H9 (cell line): ENCODE data around the gene SNRPB2. TPM values are rescaled to one million over a fixed set of nuclear protein-coding genes. Genes with fewer than 3 reads are reported as not detected.

Experiments used
- DNase-seq: peaks from one replicate; pipeline ENCODE4 v3.0.0-alpha.2; 2017
- H2AFZ ChIP-seq: one replicate; pipeline ENCODE4 v1.6.1; 2013; ENCODE audit warnings: mild to moderate bottlenecking, low read length, control low read depth, moderate library complexity
- H2AK5ac ChIP-seq: 2 replicates; pipeline ENCODE4 v1.6.1; 2013; ENCODE audit warnings: low read length, control low read depth, mixed read lengths; ENCODE audit not compliant: insufficient read length
- H2BK120ac ChIP-seq: one replicate; pipeline ENCODE4 v1.6.1; 2013; ENCODE audit warnings: low read depth, mild to moderate bottlenecking, low read length, control low read depth, inconsistent platforms; ENCODE audit not compliant: poor library complexity, severe bottlenecking
- H2BK12ac ChIP-seq: 2 replicates; pipeline ENCODE4 v1.6.1; 2013; ENCODE audit warnings: low read length, control low read depth, mixed read lengths, low read depth; ENCODE audit not compliant: insufficient read length
- H2BK15ac ChIP-seq: 2 replicates; pipeline ENCODE4 v1.6.1; 2013; ENCODE audit warnings: low read depth, low read length, control low read depth
- H2BK20ac ChIP-seq: one replicate; pipeline ENCODE4 v1.6.1; 2013; ENCODE audit warnings: low read depth, mild to moderate bottlenecking, low read length, control low read depth, inconsistent platforms; ENCODE audit not compliant: poor library complexity, severe bottlenecking
- H2BK5ac ChIP-seq: 2 replicates; pipeline ENCODE4 v1.6.1; 2013; ENCODE audit warnings: low read length, control low read depth, mixed read lengths; ENCODE audit not compliant: insufficient read length
- H3K14ac ChIP-seq: 2 replicates; pipeline ENCODE4 v1.6.1; 2013; ENCODE audit warnings: low read length, control low read depth; ENCODE audit not compliant: insufficient read depth
- H3K18ac ChIP-seq: 2 replicates; pipeline ENCODE4 v1.6.1; 2013; ENCODE audit warnings: low read depth, mild to moderate bottlenecking, mixed read lengths, low read length, control low read depth; ENCODE audit not compliant: insufficient read length
- H3K23ac ChIP-seq: 2 replicates; pipeline ENCODE4 v1.6.1; 2013; ENCODE audit warnings: low read length, control low read depth, mixed read lengths, low read depth; ENCODE audit not compliant: insufficient read length
- H3K23me2 ChIP-seq: 2 replicates; pipeline ENCODE4 v1.6.1; 2013; ENCODE audit warnings: low read depth, mild to moderate bottlenecking, mixed read lengths, low read length, control low read depth; ENCODE audit not compliant: insufficient read length, poor library complexity, severe bottlenecking
- H3K27ac ChIP-seq: 2 replicates; pipeline ENCODE4 v1.5.1; 2013; ENCODE audit warnings: low read length, control low read depth, mixed read lengths, low read depth; ENCODE audit not compliant: insufficient read length
- H3K27me3 ChIP-seq: 2 replicates; pipeline ENCODE4 v1.6.1; 2013; ENCODE audit warnings: low read length, control low read depth, inconsistent platforms; ENCODE audit not compliant: insufficient read depth
- H3K4ac ChIP-seq: 2 replicates; pipeline ENCODE4 v1.6.1; 2013; ENCODE audit warnings: low read depth, mild to moderate bottlenecking, control low read depth, inconsistent platforms, low read length, moderate library complexity
- H3K4me1 ChIP-seq: 2 replicates; pipeline ENCODE4 v1.6.1; 2013; ENCODE audit warnings: low read length, control low read depth, inconsistent platforms; ENCODE audit not compliant: insufficient read depth
- H3K4me2 ChIP-seq: 2 replicates; pipeline ENCODE4 v1.6.1; 2013; ENCODE audit warnings: low read length, control low read depth, mixed read lengths; ENCODE audit not compliant: insufficient read length, insufficient read depth
- H3K56ac ChIP-seq: 2 replicates; pipeline ENCODE4 v1.6.1; 2013; ENCODE audit warnings: low read depth, mild to moderate bottlenecking, mixed read lengths, low read length, control low read depth; ENCODE audit not compliant: insufficient read length
- H3K79me1 ChIP-seq: 2 replicates; pipeline ENCODE4 v1.6.1; 2013; ENCODE audit warnings: low read depth, mild to moderate bottlenecking, moderate library complexity, low read length, control low read depth, inconsistent platforms; ENCODE audit not compliant: insufficient read depth, poor library complexity, severe bottlenecking
- H3K79me2 ChIP-seq: 2 replicates; pipeline ENCODE4 v1.6.1; 2013; ENCODE audit warnings: low read length, control low read depth, inconsistent platforms; ENCODE audit not compliant: insufficient read depth
- H3K9ac ChIP-seq: 2 replicates; pipeline ENCODE4 v1.6.1; 2013; ENCODE audit warnings: low read length, control low read depth, mixed read lengths; ENCODE audit not compliant: insufficient read length; ENCODE audit errors: extremely low read depth
- H3K9me3 ChIP-seq: one replicate; pipeline ENCODE4 v1.6.1; 2013; ENCODE audit warnings: low read depth, low read length, inconsistent platforms; ENCODE audit not compliant: control insufficient read depth
- H3T11ph ChIP-seq: one replicate; pipeline ENCODE4 v1.6.1; 2013; ENCODE audit warnings: mild to moderate bottlenecking, low read length, control low read depth, inconsistent platforms
- H4K20me1 ChIP-seq: one replicate; pipeline ENCODE4 v1.6.1; 2013; ENCODE audit not compliant: control insufficient read depth, insufficient read length, insufficient read depth
- H4K5ac ChIP-seq: 2 replicates; pipeline ENCODE4 v1.6.1; 2013; ENCODE audit warnings: low read depth, mild to moderate bottlenecking, mixed read lengths, low read length, control low read depth; ENCODE audit not compliant: insufficient read length
- H4K8ac ChIP-seq: replicated peaks from 2 replicates; pipeline ENCODE4 v1.6.1; 2013; ENCODE audit warnings: low read length, control low read depth, mixed read lengths, low read depth; ENCODE audit not compliant: insufficient read length
- H4K91ac ChIP-seq: 2 replicates; pipeline ENCODE4 v1.6.1; 2013; ENCODE audit warnings: low read depth, mild to moderate bottlenecking, moderate library complexity, mixed read lengths, low read length, control low read depth; ENCODE audit not compliant: insufficient read length
- H3K27ac Mint-ChIP-seq, 3 experiments: 2 replicates in 2 of 3; 3 replicates in 1 of 3; pipeline ENCODE4 v1.8.0; 2020 to 2021; ENCODE audit warnings: mixed read lengths in 3 of 3, mild to moderate bottlenecking in 1 of 3, moderate library complexity in 1 of 3
- H3K27me3 Mint-ChIP-seq: 2 replicates; pipeline ENCODE4 v1.8.0; 2021; ENCODE audit warnings: low read depth, mild to moderate bottlenecking, moderate library complexity, mixed read lengths
- H3K36me3 Mint-ChIP-seq, 3 experiments: 2 replicates in 2 of 3; 3 replicates in 1 of 3; pipeline ENCODE4 v1.8.0; 2020 to 2021; ENCODE audit warnings: low read depth in 3 of 3, mixed read lengths in 3 of 3; ENCODE audit not compliant: insufficient read depth in 1 of 3
- H3K4me1 Mint-ChIP-seq, 2 experiments: 2 replicates each; pipeline ENCODE4 v1.8.0; 2020; ENCODE audit warnings: mixed read lengths in 2 of 2
- H3K4me3 Mint-ChIP-seq, 2 experiments: 2 replicates in 1 of 2; 3 replicates in 1 of 2; pipeline ENCODE4 v1.8.0; 2020 to 2021; ENCODE audit warnings: mild to moderate bottlenecking in 2 of 2, mixed read lengths in 2 of 2, moderate library complexity in 1 of 2
- H3K9me3 Mint-ChIP-seq, 2 experiments: 2 replicates in 1 of 2; 3 replicates in 1 of 2; pipeline ENCODE4 v1.8.0; 2020; ENCODE audit warnings: mild to moderate bottlenecking in 2 of 2, mixed read lengths in 2 of 2, moderate library complexity in 1 of 2
- CTCF ChIP-seq: fragments of 200-600 bp; sonication (generic); conservative IDR thresholded peaks from 3 replicates; pipeline ENCODE4 v1.8.0; 2021; ENCODE audit warnings: antibody characterized with exemption, mild to moderate bottlenecking
- WGBS: extraction: QIAGEN DNeasy Blood & Tissue Kit; methylation state at CpG from one replicate; pipeline ENCODE4 v1.1.7; 2013; ENCODE audit warnings: missing lambda C conversion rate, low lambda C conversion rate, mixed read lengths; ENCODE audit not compliant: insufficient read length; ENCODE audit errors: extremely low coverage; 5-methylcytosine and 5-hydroxymethylcytosine counted together
- total RNA-seq: library from RNA; stranded (reverse); gene quantifications from 2 replicates; pipeline ENCODE4 v1.2.1, GENCODE V29; 2021

The SNRPB2 gene
- total RNA-seq, 1 experiment from 2014 or later: 93.2 TPM

DNA sequence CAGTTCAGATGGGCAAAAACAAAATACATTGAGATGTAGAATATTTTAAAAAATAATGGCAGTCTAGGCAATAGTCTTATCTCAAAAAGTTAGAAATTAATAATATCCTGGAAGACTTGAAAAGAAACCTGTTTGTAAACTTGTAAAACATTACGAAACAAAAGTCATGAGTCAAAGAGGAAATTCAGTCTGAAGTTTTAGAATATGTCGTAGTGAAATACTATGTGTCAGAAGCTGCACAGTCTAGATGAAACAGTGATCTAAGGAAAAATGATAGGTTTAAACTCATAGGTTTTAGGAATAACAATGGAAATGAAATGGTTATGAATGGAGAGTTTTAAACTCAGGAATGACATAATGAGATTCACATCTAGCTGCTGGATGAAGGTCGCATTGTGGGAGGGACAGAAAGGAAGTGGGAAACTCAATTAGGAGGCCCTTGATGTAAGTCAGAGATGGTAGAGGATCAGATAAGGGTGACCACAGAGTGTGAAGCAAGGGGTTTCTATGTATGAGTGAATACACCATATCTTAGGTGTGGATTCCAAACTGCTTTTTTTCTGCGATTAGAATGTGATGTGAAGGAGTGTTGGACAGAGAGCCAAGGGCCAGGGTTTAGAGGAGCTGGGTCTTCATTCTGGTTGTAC, 2.8 kb downstream of the SNRPB2 start:
- no peak overlapping the region for H3K27ac ChIP-seq
- Mint-ChIP-seq H3K4me1 (peaks cover 13 to 18% of the 10 kb centered on the region in 2 experiments), H3K27ac (no peak overlapping the region), H3K4me3 (no peak overlapping the region), H3K36me3 (peaks cover 20 to 61% (median 55%) of the 10 kb centered on the region in 3 experiments; a peak in 6 of 7 replicates), H3K27me3 (peaks cover 11% of the 10 kb centered on the region), H3K9me3 (peaks cover 0 to 3% of the 10 kb centered on the region in 2 experiments; a peak in 1 of 5 replicates)
- no peaks in the 10 kb centered on the region for H4K20me1 ChIP-seq
- no peak overlapping the region for H2BK120ac ChIP-seq
- no peak overlapping the region for H4K5ac ChIP-seq
- H3K18ac ChIP-seq: no peak overlapping the region
- H3K79me2 ChIP-seq: peaks cover 12% of the 10 kb centered on the region
- WGBS: no CpG with 5 or more reads among the region's 4 CpGs
- no peaks in the 10 kb centered on the region for H3K9me3 ChIP-seq
- TF ChIP-seq CTCF: no peak
- H3K4me1 ChIP-seq: peaks cover 2% of the 10 kb centered on the region; the same call in 1 of the 2 replicates
- no peak for DNase-seq
- no peak overlapping the region for H3K23ac ChIP-seq
- H3K56ac ChIP-seq: no peak overlapping the region
- peaks cover 6% of the 10 kb centered on the region for H3K79me1 ChIP-seq
- no peak overlapping the region for H3K14ac ChIP-seq
- no peak overlapping the region for H3K4ac ChIP-seq
- H2AK5ac ChIP-seq: no peak overlapping the region
- H2BK12ac ChIP-seq: no peak overlapping the region
- H2AFZ ChIP-seq: no peak overlapping the region
- no peak overlapping the region for H4K8ac ChIP-seq
- H2BK5ac ChIP-seq: no peak overlapping the region
- no peak overlapping the region for H3K9ac ChIP-seq
- H3T11ph ChIP-seq: no peak overlapping the region
- H3K23me2 ChIP-seq: peaks cover 3% of the 10 kb centered on the region
- H4K91ac ChIP-seq: no peak overlapping the region
- no peak overlapping the region for H2BK20ac ChIP-seq
- H3K27me3 ChIP-seq: no peaks in the 10 kb centered on the region
- H2BK15ac ChIP-seq: no peak overlapping the region
- H3K4me2 ChIP-seq: no peak overlapping the region
